ENCODE measurements around the gene KIAA0319L.

- TF ChIP-seq CTCF (optimal IDR thresholded peaks at IDR 0.05 in 1 of 3, IDR thresholded peaks at IDR 0.05 in 1 of 3, conservative IDR thresholded peaks at IDR 0.05 in 1 of 3; ENCODE audit: extremely low read depth in 1 of 3, insufficient read depth in 2 of 3, low read length in 3 of 3) (no peak), EZH2 (IDR thresholded peaks at IDR 0.05; ENCODE audit: low read length) (no peak)
These were observed 95.1 kb downstream of the KIAA0319L start for GRCh38 chr1:35461966-35462651.

All from keratinocyte (primary cell).